HG03520 (cell line): ENCODE measurements around the gene MAGEB16.

Source experiments
- ATAC-seq: cut with Tn5 transposase; IDR thresholded peaks from one replicate; pipeline ENCODE4 v1.9.1; 2021; ENCODE audit warnings: mild to moderate bottlenecking, moderate library complexity; ENCODE audit not compliant: unreplicated experiment

Gene MAGEB16

GRCh38 chrX:35798042-35798441 is at the start of gene MAGEB16:
Gene MAGEB16 (plus strand): TSS chrX:35798342. CDS start chrX:35802197, 3,855 bp downstream.
- no peak for ATAC-seq

GRCh38 chrX:35773958-35774564 is 24.1 kb upstream of the MAGEB16 start:
- ATAC-seq, result no peak

GRCh38 chrX:35785075-35785474 is 13.1 kb upstream of the MAGEB16 start:
- ATAC-seq, result no peak

GRCh38 chrX:35786271-35786670 is 11.9 kb upstream of the MAGEB16 start:
- ATAC-seq, result no peak

GRCh38 chrX:35787867-35788266 is 10.3 kb upstream of the MAGEB16 start:
- ATAC-seq, result no peak

- no peak for ATAC-seq
Measured at GRCh38 chrX:35800474-35800873, 2.3 kb downstream of the MAGEB16 start.

- no peak for ATAC-seq
Measured at GRCh38 chrX:35809781-35810180, 11.6 kb downstream of the MAGEB16 start.

GRCh38 chrX:35819241-35819640 is 21.1 kb downstream of the MAGEB16 start:
- ATAC-seq, result no peak

- ATAC-seq, result no peak
Measured at GRCh38 chrX:35826503-35826902, 28.4 kb downstream of the MAGEB16 start.

GRCh38 chrX:35829501-35829900 is 31.4 kb downstream of the MAGEB16 start:
- no peak for ATAC-seq

- no peak for ATAC-seq
Measured at GRCh38 chrX:35841872-35842271, 43.7 kb downstream of the MAGEB16 start.

GRCh38 chrX:35842674-35843073 is 44.5 kb downstream of the MAGEB16 start:
- no peak for ATAC-seq

- ATAC-seq, result no peak
Measured at GRCh38 chrX:35847736-35848135, 49.6 kb downstream of the MAGEB16 start.
